H1 (cell line): ENCODE measurements around the gene CFAP58. TPM values are rescaled to one million over a fixed set of nuclear protein-coding genes. Genes with fewer than 3 reads are reported as not detected.

Experiments
- BACH1 ChIP-seq: IDR thresholded peaks from 2 replicates; pipeline ENCODE4 v1.6.1; 2012; ENCODE audit warnings: low read length, improper control_type of control experiment
- CEBPB ChIP-seq: IDR thresholded peaks from 2 replicates; pipeline ENCODE4 v1.6.1; 2012; ENCODE audit warnings: low read depth, low read length
- HDAC6 ChIP-seq: IDR thresholded peaks from one replicate; pipeline ENCODE4 v1.7.1; 2012; ENCODE audit warnings: low read depth, mild to moderate bottlenecking, inconsistent platforms, low read length, moderate library complexity
- NRF1 ChIP-seq: IDR thresholded peaks from 2 replicates; pipeline ENCODE4 v1.6.1; 2011; ENCODE audit warnings: mild to moderate bottlenecking, low read depth, low read length, improper control_type of control experiment
- RBBP5 ChIP-seq: IDR thresholded peaks from 2 replicates; pipeline ENCODE4 v1.7.1; 2012; ENCODE audit warnings: low read depth, mild to moderate bottlenecking, inconsistent platforms, low read length, moderate library complexity, borderline replicate concordance
- RNF2 ChIP-seq: fragments of 200-900, 300-1000 bp; sonication (generic); IDR thresholded peaks from 2 replicates; pipeline ENCODE4 v1.7.1; 2016; ENCODE audit warnings: borderline replicate concordance, low read depth, mild to moderate bottlenecking, antibody characterized with exemption, low read length; ENCODE audit not compliant: poor library complexity, severe bottlenecking; ENCODE audit errors: missing control alignments
- SIX5 ChIP-seq: IDR thresholded peaks from 2 replicates; pipeline ENCODE4 v1.6.1; 2011; ENCODE audit warnings: mild to moderate bottlenecking, low read depth, low read length
- polyA plus RNA-seq, 7 experiments: library from polyadenylated mRNA; depleted of rRNA in 3 of 7; stranded (reverse) in 5 of 7; unstranded in 2 of 7; fragments of >200 nt in 5 of 7; fragments of 200-250 nt in 2 of 7; gene quantifications; 1 replicate in 5 of 7; 2 replicates in 1 of 7; 4 replicates in 1 of 7; pipeline versions ENCODE4 v1.2.1 to v1.2.3, GENCODE V29; 2011 to 2013; ENCODE audit warnings: missing spikeins in 2 of 7, mixed read lengths in 2 of 7
- total RNA-seq: library from RNA; stranded (reverse); fragmentation: NEBNext Ultra II Directional; extraction: Animal tissue kit (Norgen Biotek cat#: 25700); gene quantifications from 2 replicates; pipeline ENCODE4 v1.2.1, GENCODE V29; 2021

The CFAP58 gene
- total and polyA plus RNA-seq, 2 of the 8 experiments (the other 6 are each of a cell fraction or from before 2014, with no cell fraction given): 0.32 to 0.71 TPM

DNA sequence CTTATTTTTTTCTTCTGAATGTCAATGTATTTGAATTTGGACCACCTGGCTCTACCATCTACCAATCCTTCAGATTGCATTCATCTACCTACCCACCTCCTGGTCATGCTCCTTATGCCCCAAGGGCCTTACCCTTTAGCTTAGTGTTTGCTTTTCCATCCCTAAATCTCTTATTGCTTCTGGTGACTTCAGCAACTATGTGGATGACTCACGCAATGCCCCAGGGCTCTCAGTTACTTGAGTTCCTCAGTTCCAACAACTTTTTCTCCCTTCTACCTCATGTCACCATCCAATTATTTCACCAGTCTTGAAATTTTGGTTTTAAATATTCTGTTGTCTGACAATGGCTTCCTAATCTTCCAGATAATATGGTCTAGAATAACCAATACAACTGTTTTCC lies 118.9 kb downstream of the CFAP58 start (continued):
- no peak for TF ChIP-seq RBBP5
- TF ChIP-seq BACH1: no peak
- TF ChIP-seq HDAC6: no peak
- TF ChIP-seq NRF1: no peak
- TF ChIP-seq RNF2: no peak
- TF ChIP-seq SIX5: no peak
- TF ChIP-seq CEBPB: no peak
- TF ChIP-seq, all 59 proteins: peak for 0
